ENCODE results near the gene TMEM30A.

TMEM30A gene

DNA sequence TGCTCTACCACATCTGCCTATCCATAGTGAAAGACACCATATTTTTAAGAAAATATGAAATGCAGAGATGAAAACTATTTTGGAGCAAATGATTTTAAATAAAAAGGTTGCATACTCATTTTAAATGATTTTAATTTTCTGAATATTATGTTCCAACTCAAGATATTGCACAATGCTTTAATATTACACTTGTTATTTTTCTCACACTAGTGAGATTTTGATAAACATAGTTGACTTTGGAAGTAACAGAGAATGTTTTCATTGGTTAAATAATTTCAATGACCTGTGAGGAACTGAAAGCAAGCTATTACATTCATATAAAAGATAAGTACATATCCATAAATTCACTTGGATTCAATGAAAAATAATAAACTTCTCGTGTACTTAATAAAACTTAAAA lies 7.2 kb upstream of the TMEM30A start:
- DNase-seq (ENCODE audit: low read depth), result no peak

DNA sequence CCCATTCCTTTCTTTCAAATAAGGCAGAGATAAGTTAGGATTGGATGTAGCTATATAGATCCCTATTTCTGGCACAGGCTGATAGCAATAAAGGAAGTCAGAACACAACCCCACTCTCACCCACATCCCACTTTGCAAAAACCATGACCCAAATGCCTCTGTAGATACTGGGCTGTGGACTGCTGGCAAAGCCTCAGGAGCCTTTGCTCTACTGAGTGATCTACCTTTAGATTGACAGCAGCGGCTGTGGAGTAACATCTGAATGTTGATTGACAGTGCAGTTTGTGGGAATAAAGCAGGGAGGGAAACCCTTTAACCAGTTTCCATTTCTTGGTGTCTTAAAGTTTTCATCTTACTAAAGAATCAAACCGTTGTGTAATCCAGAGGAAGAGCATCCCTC lies 6.7 kb upstream of the TMEM30A start:
- DNase-seq (ENCODE audit: low read depth), result no peak

GRCh38 chr6:75290136-75290945 lies 5.7 kb upstream of the TMEM30A start:
- DNase-seq (ENCODE audit: low read depth), result no peak

DNA sequence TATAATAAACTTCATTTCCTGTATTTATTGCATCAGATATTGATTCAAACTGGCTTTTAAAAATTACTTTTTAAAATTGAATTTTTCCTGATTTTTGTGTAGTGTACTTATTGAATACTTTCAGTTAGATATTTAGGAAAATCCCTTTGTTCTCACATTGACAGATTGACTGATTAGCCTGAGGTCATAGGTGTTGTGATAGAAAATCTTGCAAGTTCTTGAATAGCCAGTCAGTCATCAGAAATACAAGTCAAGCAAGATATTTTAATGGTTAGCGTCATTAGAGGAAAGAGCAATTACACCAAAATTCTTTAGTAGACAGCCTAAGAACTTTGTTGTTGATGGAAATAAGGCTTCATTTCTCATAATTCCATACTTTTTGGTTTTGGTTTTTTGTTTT lies 3.4 kb upstream of the TMEM30A start:
- no peak for DNase-seq (ENCODE audit: low read depth)

GRCh38 chr6:75287424-75287823 lies 2.8 kb upstream of the TMEM30A start:
- DNase-seq (ENCODE audit: low read depth), result no peak

- no peak for DNase-seq (ENCODE audit: low read depth)
These were observed 2.4 kb upstream of the TMEM30A start for GRCh38 chr6:75286955-75287354.

DNA sequence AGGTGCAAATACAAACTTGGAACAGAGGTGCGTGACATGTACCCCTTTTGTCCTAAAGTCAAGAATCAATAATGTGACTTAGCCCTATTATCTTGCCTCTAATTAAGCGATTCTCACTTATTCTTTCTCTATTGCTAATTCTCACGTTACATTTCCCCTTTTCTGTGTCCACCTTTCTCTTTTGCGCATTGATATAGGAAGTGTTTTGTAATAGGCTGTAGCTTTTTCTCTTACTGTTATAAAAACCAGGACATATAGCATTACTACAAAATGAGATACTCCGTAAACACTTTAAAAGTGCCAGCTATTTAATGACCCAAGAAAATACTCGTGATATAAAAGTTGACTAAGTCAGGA lies 669 bp upstream of the TMEM30A start:
- DNase-seq (ENCODE audit: low read depth), result no peak

DNA sequence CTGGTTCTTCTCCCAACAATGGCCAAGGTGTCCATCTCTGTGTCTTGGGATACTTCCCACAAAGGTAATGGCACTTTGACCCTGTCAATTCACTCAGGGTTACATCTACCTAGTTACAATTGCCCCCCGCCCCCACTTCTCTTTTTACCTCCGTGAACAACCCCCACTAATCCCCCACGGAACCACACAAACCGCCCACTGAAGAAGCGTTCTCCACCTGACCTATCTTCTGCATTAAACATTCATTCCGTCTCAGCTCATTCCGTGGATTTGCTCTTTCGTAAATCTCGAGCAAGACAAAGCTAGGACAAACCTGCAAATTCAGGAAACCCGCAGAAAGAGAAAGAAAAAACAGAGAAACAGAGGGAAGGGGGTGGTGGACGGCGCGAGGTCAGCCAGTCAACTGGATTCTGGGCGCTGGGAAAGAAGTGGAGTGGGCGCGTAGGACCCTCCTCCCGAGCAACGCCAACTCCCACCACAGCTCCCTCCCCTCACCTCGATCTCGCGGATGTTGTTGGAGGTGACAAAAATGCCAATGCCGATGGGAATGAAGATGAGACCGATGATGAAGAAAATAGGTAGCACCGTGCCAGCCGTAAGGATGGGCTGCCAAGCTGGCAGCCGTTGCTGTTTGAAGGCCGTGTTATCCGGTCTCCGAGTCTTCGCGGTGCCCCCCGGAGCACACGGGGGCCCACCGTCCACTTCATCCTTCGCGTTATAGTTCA lies 523 bp downstream of the TMEM30A start:
- DNase-seq (ENCODE audit: low read depth), result no peak

DNA sequence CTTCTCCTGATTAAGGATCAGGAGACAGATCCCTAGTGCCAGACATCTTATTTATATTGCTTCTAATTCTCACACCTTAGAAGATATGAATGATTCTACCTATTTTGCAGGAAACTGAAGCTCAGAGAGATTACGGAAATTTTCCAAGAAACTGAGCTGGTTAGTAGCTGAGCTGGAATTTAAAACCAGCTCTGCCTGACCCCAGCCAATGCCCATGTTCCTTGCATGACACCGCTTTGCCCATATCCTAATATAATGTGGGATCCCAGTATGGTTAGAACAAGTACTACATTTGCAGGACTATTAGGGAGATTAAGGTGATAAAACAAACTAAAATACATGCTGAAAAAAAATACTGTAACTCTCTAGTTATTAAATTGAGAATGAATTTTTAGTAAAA lies 1.9 kb downstream of the TMEM30A start:
- peak; percentile 38 for DNase-seq (ENCODE audit: low read depth)

DNA sequence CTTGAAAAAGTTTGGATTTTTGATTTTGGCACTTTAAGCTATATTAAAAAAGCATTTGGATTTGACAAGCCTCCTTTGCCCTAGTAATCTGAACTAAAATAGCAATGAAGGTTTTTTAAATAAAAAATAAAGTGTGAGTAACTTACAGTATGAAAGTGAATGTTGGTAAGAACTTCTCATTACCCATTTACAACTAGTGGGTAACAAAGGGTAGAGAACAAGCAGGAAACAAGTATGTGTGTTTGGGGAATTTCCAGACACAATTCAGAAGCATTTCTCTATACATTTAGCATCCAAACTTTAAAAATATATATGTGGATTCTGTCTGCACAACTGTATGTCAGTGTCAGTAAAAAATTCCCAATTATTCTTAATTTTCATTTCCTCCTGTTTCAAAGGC lies 2.9 kb downstream of the TMEM30A start:
- no peak for DNase-seq (ENCODE audit: low read depth)

GRCh38 chr6:75280131-75280855 lies 4.3 kb downstream of the TMEM30A start:
- peak; percentile 30 for DNase-seq (ENCODE audit: low read depth)

- DNase-seq (ENCODE audit: low read depth), result no peak
These were observed 5.2 kb downstream of the TMEM30A start for GRCh38 chr6:75279418-75279817.

DNA sequence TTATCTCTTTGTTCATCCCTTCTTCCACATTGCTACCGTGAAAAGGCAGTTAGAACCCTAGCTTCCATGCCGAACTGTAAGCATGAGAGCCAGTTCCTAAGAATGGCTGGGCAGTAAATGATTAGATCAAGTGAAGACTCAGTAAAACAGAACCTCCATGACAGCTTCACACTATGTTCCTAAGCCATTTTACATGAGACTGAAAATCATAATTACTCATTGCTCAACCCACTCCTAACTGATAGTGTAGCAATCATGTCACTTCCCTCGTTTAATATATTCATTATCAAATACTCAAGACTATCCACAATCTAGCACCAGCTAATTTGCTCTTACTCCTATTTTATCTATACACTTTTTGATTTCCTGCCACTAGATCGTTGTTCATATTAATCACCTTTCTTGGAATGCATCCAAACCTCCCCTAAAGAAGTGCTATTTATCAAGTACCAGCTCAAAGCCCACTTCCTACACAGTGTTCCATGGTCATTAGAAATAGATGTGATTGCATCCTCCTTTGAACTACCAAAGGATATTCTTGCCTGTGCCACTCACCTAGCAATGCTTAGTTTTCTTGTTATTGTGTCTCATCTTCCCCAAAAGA lies 6.0 kb downstream of the TMEM30A start:
- no peak for DNase-seq (ENCODE audit: low read depth)

DNA sequence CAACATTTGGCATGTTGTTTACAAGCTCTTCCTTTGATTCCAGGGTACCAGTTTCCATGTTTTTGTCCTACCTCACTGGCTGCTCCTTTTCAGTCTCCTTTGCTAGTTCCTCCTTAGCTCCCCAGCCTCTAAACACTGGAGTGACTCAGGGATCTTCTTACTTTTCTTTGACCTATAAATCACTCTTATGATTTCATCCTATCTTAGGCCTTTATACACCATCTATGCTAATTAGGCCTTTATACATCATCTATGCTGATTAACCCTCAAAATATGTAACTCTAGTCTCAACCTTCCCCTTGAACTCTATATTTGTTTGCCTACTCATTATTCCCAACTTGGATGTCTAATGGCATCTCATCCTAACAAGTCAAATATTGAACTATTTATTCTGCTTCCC lies 9.5 kb downstream of the TMEM30A start:
- DNase-seq (ENCODE audit: low read depth), result peak; percentile 97

DNA sequence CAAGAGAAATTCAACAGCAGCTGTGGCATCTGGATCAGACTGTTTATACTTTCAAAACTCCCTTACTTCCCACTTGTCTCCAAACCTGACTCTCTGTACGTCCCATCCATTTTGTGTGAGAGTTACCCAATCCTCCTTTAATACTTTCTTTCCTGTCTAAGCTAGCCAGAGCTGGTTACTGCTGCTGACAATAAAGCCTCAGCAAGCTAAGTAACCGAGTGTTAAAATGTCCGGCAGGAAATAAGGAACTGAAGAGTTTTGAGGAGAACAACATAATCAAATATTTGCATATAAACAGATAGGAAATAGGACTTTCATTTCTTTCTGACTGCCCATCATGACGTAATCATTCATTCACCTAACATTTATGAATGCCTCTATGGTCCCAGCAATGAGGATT lies 11.6 kb downstream of the TMEM30A start:
- no peak for DNase-seq (ENCODE audit: low read depth)

DNA sequence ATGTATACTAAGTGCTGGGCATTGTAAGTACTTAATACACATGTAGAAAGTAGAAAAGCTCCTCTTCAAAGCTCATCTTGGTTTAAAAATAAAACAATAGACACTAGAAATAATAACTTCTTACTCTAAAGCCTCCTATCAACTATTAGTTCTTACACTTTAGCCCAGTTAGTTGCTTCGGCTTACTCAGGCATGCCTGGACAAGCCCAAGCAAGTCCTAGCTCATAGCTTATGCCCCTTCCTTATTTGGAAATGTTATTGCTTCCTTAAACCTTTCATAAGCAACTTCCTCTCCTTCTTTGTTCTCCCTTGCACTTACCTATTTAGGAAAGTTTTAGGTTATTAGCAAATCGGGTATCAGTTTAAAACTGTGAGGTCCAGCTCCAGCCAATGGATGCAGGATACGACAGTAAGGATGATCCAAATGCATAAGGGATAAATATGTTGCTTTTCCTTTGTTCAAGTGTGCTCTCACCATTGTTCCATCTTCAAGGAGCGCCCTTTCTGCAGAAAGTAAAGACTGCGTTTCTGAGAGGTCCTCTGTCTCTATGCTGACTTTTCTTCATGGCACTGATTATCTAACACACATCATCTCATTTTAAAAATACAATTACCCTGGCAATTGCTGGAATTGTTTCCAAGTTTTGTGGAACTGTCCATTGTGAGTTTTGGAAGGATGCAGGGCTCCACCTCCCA lies 12.3 kb downstream of the TMEM30A start:
- peak; percentile 61 for DNase-seq (ENCODE audit: low read depth)

DNA sequence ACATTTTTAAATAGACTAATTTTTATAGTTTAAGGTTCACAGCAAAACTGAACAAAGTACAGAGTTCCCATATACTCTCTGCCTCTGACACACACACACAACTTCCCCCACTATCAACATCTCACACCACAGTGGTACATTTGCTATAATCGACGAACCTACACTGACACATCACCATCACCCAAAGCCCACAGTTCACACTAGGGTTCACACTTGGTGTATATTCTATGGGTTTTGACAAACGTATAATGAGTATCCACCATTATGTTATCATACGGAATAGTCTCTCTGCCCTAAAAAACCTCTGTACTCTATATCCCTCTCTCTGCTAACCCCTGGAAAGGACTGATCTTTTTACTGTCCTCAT lies 15.6 kb downstream of the TMEM30A start:
- no peak for DNase-seq (ENCODE audit: low read depth)

GRCh38 chr6:75268121-75268987 lies 16.2 kb downstream of the TMEM30A start:
- peak; percentile 31 for DNase-seq (ENCODE audit: low read depth)

GRCh38 chr6:75267461-75267860 lies 17.1 kb downstream of the TMEM30A start:
- DNase-seq (ENCODE audit: low read depth), result no peak

GRCh38 chr6:75266716-75267291 lies 17.8 kb downstream of the TMEM30A start:
- DNase-seq (ENCODE audit: low read depth), result peak; percentile 68

- no peak for DNase-seq (ENCODE audit: low read depth)
These were observed 21.2 kb downstream of the TMEM30A start for GRCh38 chr6:75263401-75263750.
